Activated naive CD4-positive, alpha-beta T cell treated with anti-CD3 and anti-CD28 coated beads, Interleukin-2, amount 10 ng/mL, durations not matched to agents 7 days and 5 days (primary cell): ENCODE results near the gene CLRN2.

Experiments
- CTCF ChIA-PET: fragments of 350-600 bp; sonication (Branson Sonifier 250); formaldehyde crosslinking; loops from one replicate; lab custom pipeline; 2021; ENCODE audit warnings: antibody characterized with exemption; lab: Charles Lee
- DNase-seq: peaks from one replicate; pipeline ENCODE4 v3.0.0-alpha.2; 2020
- H3K27ac Mint-ChIP-seq: one replicate; pipeline ENCODE4 v1.8.0; 2021; ENCODE audit warnings: mild to moderate bottlenecking, moderate library complexity, mixed read lengths
- H3K27me3 Mint-ChIP-seq: one replicate; pipeline ENCODE4 v1.8.0; 2021; ENCODE audit warnings: mild to moderate bottlenecking, mixed read lengths
- H3K36me3 Mint-ChIP-seq: one replicate; pipeline ENCODE4 v1.8.0; 2021; ENCODE audit warnings: mixed read lengths
- H3K4me1 Mint-ChIP-seq: one replicate; pipeline ENCODE4 v1.8.0; 2021; ENCODE audit warnings: mixed read lengths
- H3K4me3 Mint-ChIP-seq: one replicate; pipeline ENCODE4 v1.8.0; 2021; ENCODE audit warnings: mild to moderate bottlenecking, moderate library complexity, mixed read lengths
- H3K9me3 Mint-ChIP-seq: one replicate; pipeline ENCODE4 v1.8.0; 2021; ENCODE audit warnings: mixed read lengths

The CLRN2 gene

GRCh38 chr4:17492058-17492741, 22.8 kb upstream of the CLRN2 start:
- Mint-ChIP-seq H3K4me1 (peaks cover 5% of the 10 kb centered on the region), H3K4me3 (no peak overlapping the region), H3K27ac (no peak overlapping the region), H3K9me3 (no peaks in the 10 kb centered on the region), H3K36me3 (peaks cover 22% of the 10 kb centered on the region), H3K27me3 (no peaks in the 10 kb centered on the region)
- CTCF ChIA-PET = interaction anchor here (1.2 to 1.4 kb wide), 2 partner anchors 18 to 20 kb away, joined by 3 to 5 read pairs; no protein-coding TSS in a partner anchor
- no peak for DNase-seq

- H3K27me3 Mint-ChIP-seq = no peaks in the 10 kb centered on the region
- CTCF ChIA-PET = interaction anchor here (1.2 to 1.4 kb wide), 2 partner anchors 18 to 21 kb away, joined by 3 to 5 read pairs; no protein-coding TSS in a partner anchor
- peaks cover 24% of the 10 kb centered on the region for H3K36me3 Mint-ChIP-seq
- no peak overlapping the region for H3K27ac Mint-ChIP-seq
- H3K4me1 Mint-ChIP-seq = peaks cover 5% of the 10 kb centered on the region
- DNase-seq = no peak
- no peaks in the 10 kb centered on the region for H3K9me3 Mint-ChIP-seq
- H3K4me3 Mint-ChIP-seq = no peak overlapping the region
These were observed 22.1 kb upstream of the CLRN2 start for GRCh38 chr4:17492876-17493275.

GRCh38 chr4:17493619-17494018, 21.3 kb upstream of the CLRN2 start:
- Mint-ChIP-seq H3K36me3 (peaks cover 29% of the 10 kb centered on the region), H3K27me3 (no peaks in the 10 kb centered on the region), H3K27ac (no peak overlapping the region), H3K4me3 (no peak overlapping the region), H3K4me1 (peaks cover 5% of the 10 kb centered on the region), H3K9me3 (no peaks in the 10 kb centered on the region)
- CTCF ChIA-PET = interaction anchor here (1.2 to 1.4 kb wide), 2 partner anchors 19 to 21 kb away, joined by 3 to 5 read pairs; no protein-coding TSS in a partner anchor
- no peak for DNase-seq

- Mint-ChIP-seq H3K9me3 (no peaks in the 10 kb centered on the region), H3K4me1 (peaks cover 5% of the 10 kb centered on the region), H3K27ac (no peak overlapping the region), H3K4me3 (no peak overlapping the region), H3K27me3 (no peaks in the 10 kb centered on the region), H3K36me3 (peaks cover 28% of the 10 kb centered on the region)
- DNase-seq = no peak
- CTCF ChIA-PET = interaction anchor here (0.5 kb wide), 1 partner anchor 212 kb away, joined by 3 read pairs; no protein-coding TSS in a partner anchor
These were observed 20.4 kb upstream of the CLRN2 start for GRCh38 chr4:17494258-17495190.

GRCh38 chr4:17497890-17498523, 17.0 kb upstream of the CLRN2 start:
- H3K27ac Mint-ChIP-seq = no peak overlapping the region
- no peaks in the 10 kb centered on the region for H3K27me3 Mint-ChIP-seq

GRCh38 chr4:17500574-17500973, 14.4 kb upstream of the CLRN2 start:
- Mint-ChIP-seq H3K36me3 (peaks cover 47% of the 10 kb centered on the region), H3K27ac (no peak overlapping the region), H3K27me3 (no peaks in the 10 kb centered on the region)

More at GRCh38 chr4:17497890-17498523, 17.0 kb upstream of the CLRN2 start:
- CTCF ChIA-PET = interaction anchor here (0.9 kb wide), 1 partner anchor 14 kb away, joined by 3 read pairs; no protein-coding TSS in a partner anchor
- peaks cover 41% of the 10 kb centered on the region for H3K36me3 Mint-ChIP-seq
- no peaks in the 10 kb centered on the region for H3K9me3 Mint-ChIP-seq
- DNase-seq = no peak
- H3K4me1 Mint-ChIP-seq = peaks cover 7% of the 10 kb centered on the region
- H3K4me3 Mint-ChIP-seq = no peak overlapping the region

GRCh38 chr4:17502756-17503155, 12.2 kb upstream of the CLRN2 start:
- CTCF ChIA-PET = no interaction called here

More at GRCh38 chr4:17500574-17500973, 14.4 kb upstream of the CLRN2 start:
- Mint-ChIP-seq H3K4me3 (no peak overlapping the region), H3K4me1 (peaks cover 3% of the 10 kb centered on the region), H3K9me3 (no peaks in the 10 kb centered on the region)
- DNase-seq = no peak
- CTCF ChIA-PET = interaction anchor here (1.1 kb wide), 1 partner anchor 12 kb away, joined by 3 read pairs; no protein-coding TSS in a partner anchor

GRCh38 chr4:17504081-17504480, 10.9 kb upstream of the CLRN2 start:
- no peak overlapping the region for H3K4me3 Mint-ChIP-seq
- CTCF ChIA-PET = interaction anchor here (1.1 kb wide), 1 partner anchor 32 kb away, joined by 3 read pairs; no protein-coding TSS in a partner anchor
- no peaks in the 10 kb centered on the region for H3K27me3 Mint-ChIP-seq
- no peaks in the 10 kb centered on the region for H3K9me3 Mint-ChIP-seq
- no peak for DNase-seq
- peaks cover 42% of the 10 kb centered on the region for H3K36me3 Mint-ChIP-seq
- H3K4me1 Mint-ChIP-seq = peaks cover 3% of the 10 kb centered on the region
- H3K27ac Mint-ChIP-seq = no peak overlapping the region

More at GRCh38 chr4:17502756-17503155, 12.2 kb upstream of the CLRN2 start:
- H3K4me1 Mint-ChIP-seq = peaks cover 3% of the 10 kb centered on the region
- H3K27ac Mint-ChIP-seq = no peak overlapping the region
- no peaks in the 10 kb centered on the region for H3K27me3 Mint-ChIP-seq
- no peak for DNase-seq
- no peaks in the 10 kb centered on the region for H3K9me3 Mint-ChIP-seq
- peaks cover 50% of the 10 kb centered on the region for H3K36me3 Mint-ChIP-seq
- H3K4me3 Mint-ChIP-seq = no peak overlapping the region

- peaks cover 6% of the 10 kb centered on the region for H3K27me3 Mint-ChIP-seq
- H3K36me3 Mint-ChIP-seq = peaks cover 18% of the 10 kb centered on the region
- H3K9me3 Mint-ChIP-seq = no peaks in the 10 kb centered on the region
- CTCF ChIA-PET = interaction anchor here (1.0 kb wide), 1 partner anchor 39 kb away, joined by 5 read pairs; no protein-coding TSS in a partner anchor
- H3K27ac Mint-ChIP-seq = no peak overlapping the region
- no peak for DNase-seq
- peak overlapping the region; percentile 99 for H3K4me3 Mint-ChIP-seq
- peaks cover 28% of the 10 kb centered on the region for H3K4me1 Mint-ChIP-seq
These were observed 4.4 kb upstream of the CLRN2 start for GRCh38 chr4:17510582-17510981.

GRCh38 chr4:17511051-17511450, 3.9 kb upstream of the CLRN2 start:
- Mint-ChIP-seq H3K4me3 (peak overlapping the region; percentile 99), H3K27ac (peak overlapping the region; percentile 94), H3K9me3 (no peaks in the 10 kb centered on the region), H3K36me3 (peaks cover 15% of the 10 kb centered on the region), H3K4me1 (peaks cover 28% of the 10 kb centered on the region), H3K27me3 (peaks cover 9% of the 10 kb centered on the region)
- DNase-seq = no peak
- CTCF ChIA-PET = no interaction called here

GRCh38 chr4:17511509-17511949, 3.4 kb upstream of the CLRN2 start:
- Mint-ChIP-seq H3K4me1 (peaks cover 28% of the 10 kb centered on the region), H3K36me3 (peaks cover 15% of the 10 kb centered on the region), H3K27ac (peak overlapping the region; percentile 94), H3K4me3 (peak overlapping the region; percentile 99), H3K9me3 (no peaks in the 10 kb centered on the region), H3K27me3 (peaks cover 11% of the 10 kb centered on the region)
- CTCF ChIA-PET = no interaction called here
- DNase-seq = peak; percentile 72

GRCh38 chr4:17511950-17512795, 2.8 kb upstream of the CLRN2 start, which contains the start of gene QDPR:
Gene QDPR (minus strand): TSS chr4:17512090. CDS start chr4:17512054, 36 bp downstream.
- H3K27me3 Mint-ChIP-seq = peaks cover 16% of the 10 kb centered on the region
- H3K4me3 Mint-ChIP-seq = peak within 1 kb of the TSS; percentile 99
- H3K36me3 Mint-ChIP-seq = peaks cover 12% of the 10 kb centered on the region
- peak; percentile 81 for DNase-seq
- H3K27ac Mint-ChIP-seq = peak within 1 kb of the TSS; percentile 94
- peaks cover 28% of the 10 kb centered on the region for H3K4me1 Mint-ChIP-seq
- CTCF ChIA-PET = interaction anchor here (0.6 to 1.2 kb wide), 3 partner anchors 9 to 13 kb away, joined by 3 to 4 read pairs (median 3); no protein-coding TSS in a partner anchor
- H3K9me3 Mint-ChIP-seq = no peaks in the 10 kb centered on the region
